ENCODE results near the gene NUDC. TPM values are rescaled to one million over a fixed set of nuclear protein-coding genes. Genes with fewer than 3 reads are reported as not detected.

NUDC gene
- total RNA-seq, 4 donors from 2014 or later: 44.1 to 80.2 (median 55.9) TPM

DNA sequence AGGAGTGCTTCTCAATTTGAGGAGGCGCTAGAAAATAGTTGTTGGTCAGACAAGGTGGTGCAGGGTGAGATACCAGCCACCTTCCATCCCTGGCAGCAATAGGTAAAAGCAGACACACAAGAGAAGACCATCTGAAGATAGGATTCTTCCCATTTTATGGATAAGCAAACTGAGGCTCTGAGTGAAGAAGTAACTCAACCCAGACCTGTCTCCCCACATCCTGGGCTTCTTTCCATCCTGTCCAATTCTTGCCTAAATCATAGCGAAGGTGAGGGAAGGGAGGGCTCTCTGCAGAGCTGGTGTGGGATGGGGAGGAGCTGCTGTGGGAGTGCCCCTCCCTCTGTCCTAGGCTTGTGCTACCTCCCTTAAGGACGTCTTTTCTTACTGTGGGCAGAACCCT lies 50.0 kb downstream of the NUDC start:
- Histone ChIP-seq H3K4me3 (replicated peaks in 1 of 3) (no peak overlapping the region), H3K27me3 (no peaks in the 10 kb centered on the region), H3K4me1 (no peaks in the 10 kb centered on the region), H3K9me3 (no peaks in the 10 kb centered on the region), H3K27ac (no peak overlapping the region), H3K36me3 (no peaks in the 10 kb centered on the region)
- TF ChIP-seq POLR2A (IDR thresholded peaks at IDR 0.05): no peak
- TF ChIP-seq, protein P1, sequence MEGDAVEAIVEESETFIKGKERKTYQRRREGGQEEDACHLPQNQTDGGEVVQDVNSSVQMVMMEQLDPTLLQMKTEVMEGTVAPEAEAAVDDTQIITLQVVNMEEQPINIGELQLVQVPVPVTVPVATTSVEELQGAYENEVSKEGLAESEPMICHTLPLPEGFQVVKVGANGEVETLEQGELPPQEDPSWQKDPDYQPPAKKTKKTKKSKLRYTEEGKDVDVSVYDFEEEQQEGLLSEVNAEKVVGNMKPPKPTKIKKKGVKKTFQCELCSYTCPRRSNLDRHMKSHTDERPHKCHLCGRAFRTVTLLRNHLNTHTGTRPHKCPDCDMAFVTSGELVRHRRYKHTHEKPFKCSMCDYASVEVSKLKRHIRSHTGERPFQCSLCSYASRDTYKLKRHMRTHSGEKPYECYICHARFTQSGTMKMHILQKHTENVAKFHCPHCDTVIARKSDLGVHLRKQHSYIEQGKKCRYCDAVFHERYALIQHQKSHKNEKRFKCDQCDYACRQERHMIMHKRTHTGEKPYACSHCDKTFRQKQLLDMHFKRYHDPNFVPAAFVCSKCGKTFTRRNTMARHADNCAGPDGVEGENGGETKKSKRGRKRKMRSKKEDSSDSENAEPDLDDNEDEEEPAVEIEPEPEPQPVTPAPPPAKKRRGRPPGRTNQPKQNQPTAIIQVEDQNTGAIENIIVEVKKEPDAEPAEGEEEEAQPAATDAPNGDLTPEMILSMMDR (IDR thresholded peaks at IDR 0.05): no peak
- no peak for DNase-seq
- intact Hi-C loops (cut with DNase I): no loop called here
- 77 to 100% methylated on average over 3 of the region's 3 CpGs for WGBS, 2 donors

DNA sequence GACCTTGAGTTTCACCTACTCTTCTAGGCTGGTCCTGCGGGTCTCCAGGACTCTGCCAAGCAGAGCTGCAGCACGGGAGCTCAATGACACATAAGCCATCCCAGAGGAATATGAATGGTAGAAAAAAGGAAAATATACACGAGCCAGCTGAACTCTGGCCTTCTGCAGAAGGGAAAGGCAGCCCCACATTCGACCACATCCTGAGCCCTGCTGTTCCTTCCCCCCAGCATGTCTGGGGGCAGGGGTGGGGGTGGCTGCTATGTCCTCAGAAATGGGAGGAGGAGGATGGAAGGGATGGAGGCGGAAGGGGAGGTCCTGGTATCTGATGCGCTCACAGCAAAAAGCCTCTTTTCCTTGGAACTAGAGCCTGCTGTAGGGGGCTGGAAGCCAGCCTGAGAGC lies 50.8 kb downstream of the NUDC start:
- 41 to 47% methylated on average over 6 of the region's 6 CpGs for whole genome bisulfite sequencing, 2 donors
- H3K4me3 ChIP-seq (replicated peaks in 1 of 3): no peak overlapping the region
- intact Hi-C loops (cut with DNase I): no loop called here

DNA sequence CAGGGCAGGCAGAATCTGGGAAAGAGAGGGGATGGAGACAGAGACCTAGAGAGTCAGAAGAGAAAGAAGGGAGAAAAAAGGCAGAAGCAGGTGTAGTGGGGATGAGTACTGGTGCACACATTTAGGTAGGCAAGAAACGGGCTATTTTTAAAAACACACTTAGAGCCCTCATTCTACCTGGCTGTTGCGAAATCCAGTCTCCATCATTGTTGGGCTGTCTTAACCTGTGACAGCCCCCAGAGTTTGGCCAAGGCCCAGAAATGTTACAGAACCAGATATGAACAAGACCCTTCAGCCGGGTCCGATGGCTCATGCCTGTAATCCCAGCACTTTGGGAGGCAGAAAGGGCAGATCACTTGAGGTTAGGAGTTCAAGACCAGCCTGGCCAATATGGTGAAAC lies 51.3 kb downstream of the NUDC start:
- TF ChIP-seq, protein P1 (IDR thresholded peaks at IDR 0.05): no peak
- Histone ChIP-seq H3K9me3 (no peaks in the 10 kb centered on the region), H3K36me3 (no peaks in the 10 kb centered on the region), H3K4me1 (no peaks in the 10 kb centered on the region), H3K4me3 (replicated peaks in 1 of 3) (no peak overlapping the region), H3K27me3 (no peaks in the 10 kb centered on the region), H3K27ac (no peak overlapping the region)
- intact Hi-C loops (cut with DNase I): no loop called here
- DNase-seq: no peak
- WGBS, 2 donors: 81 to 92% methylated on average over 4 of the region's 4 CpGs

More for the DNA sequence above, 50.8 kb downstream of the NUDC start:
- H3K4me1 ChIP-seq: no peaks in the 10 kb centered on the region
- DNase-seq: no peak
- no peaks in the 10 kb centered on the region for H3K36me3 ChIP-seq
- TF ChIP-seq, protein P1 (IDR thresholded peaks at IDR 0.05): no peak
- TF ChIP-seq POLR2A (IDR thresholded peaks at IDR 0.05): no peak
- no peaks in the 10 kb centered on the region for H3K27me3 ChIP-seq
- H3K9me3 ChIP-seq: no peaks in the 10 kb centered on the region
- no peak overlapping the region for H3K27ac ChIP-seq

DNA sequence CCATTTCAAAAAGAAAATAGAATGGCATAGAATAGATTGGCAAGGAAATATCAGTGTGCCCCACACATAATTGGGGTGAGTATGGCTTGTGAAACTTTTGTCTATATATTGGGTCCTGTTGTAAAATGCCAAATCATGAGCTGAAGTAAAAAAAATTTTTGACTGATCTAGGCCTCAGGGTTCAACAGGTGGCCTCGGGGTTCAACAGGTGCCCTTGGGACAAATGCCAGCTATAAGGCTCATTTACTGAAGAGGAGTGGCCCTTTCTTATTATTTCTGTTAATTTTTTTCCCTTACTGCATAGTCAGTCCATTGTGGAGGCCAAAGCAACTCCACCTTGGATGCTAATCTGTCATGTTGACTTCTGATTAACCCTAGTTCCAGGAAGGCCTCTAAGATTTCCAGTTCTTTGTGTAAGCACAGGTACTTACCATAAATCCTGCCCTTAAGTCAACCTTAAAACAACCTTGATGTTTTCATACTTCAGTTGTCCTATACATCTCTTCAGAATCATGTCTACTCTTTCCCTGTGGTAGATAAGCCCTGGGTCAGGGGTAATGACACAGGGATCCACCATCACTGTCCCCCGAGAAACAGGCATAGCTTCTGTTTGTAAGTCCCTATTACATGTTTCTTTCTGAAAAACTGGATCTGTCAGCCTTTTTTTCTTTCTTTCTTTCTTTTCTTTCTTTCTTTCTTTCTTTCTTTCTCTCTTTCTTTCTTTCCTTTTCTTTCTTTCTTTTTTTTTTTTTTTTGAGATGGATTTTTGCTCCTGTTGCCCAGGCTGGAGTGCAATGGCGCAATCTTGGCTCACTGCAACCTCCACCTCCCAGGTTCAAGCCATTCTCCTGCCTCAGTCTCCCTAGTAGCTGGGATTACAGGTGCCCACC lies 55.3 kb downstream of the NUDC start:
- Histone ChIP-seq H3K27ac (no peak overlapping the region), H3K4me3 (replicated peaks in 1 of 3) (no peak overlapping the region), H3K27me3 (no peaks in the 10 kb centered on the region), H3K9me3 (no peaks in the 10 kb centered on the region), H3K4me1 (no peaks in the 10 kb centered on the region), H3K36me3 (no peaks in the 10 kb centered on the region)
- no peak for DNase-seq
- intact Hi-C loops (cut with DNase I): no loop called here
- no peak for TF ChIP-seq POLR2A (IDR thresholded peaks at IDR 0.05)
- TF ChIP-seq, protein P1 (IDR thresholded peaks at IDR 0.05): no peak
- WGBS, 2 donors: 87 to 94% methylated on average over 3 of the region's 3 CpGs

DNA sequence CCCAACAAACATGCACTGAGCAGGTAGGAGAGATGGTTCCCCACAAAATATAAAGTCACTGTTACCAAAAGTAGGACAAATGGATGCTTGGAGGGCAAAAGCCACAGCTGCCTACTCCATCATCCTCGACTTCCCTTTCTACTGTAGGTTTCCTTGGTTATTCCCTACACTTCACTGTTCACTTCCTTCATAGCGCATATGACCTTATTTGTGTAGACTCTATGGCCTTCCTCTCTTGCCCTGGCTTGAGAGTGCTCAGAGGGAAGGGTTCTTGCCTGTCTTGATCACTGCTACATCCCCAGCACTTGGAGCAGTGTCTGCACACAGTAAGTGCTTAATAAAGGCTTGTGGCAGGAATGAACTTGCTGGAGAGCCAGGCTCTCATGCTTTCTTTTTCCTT lies 57.4 kb downstream of the NUDC start:
- intact Hi-C loops (cut with DNase I): no loop called here
- Histone ChIP-seq H3K4me3 (replicated peaks in 1 of 3) (no peak overlapping the region), H3K27ac (no peak overlapping the region), H3K27me3 (no peaks in the 10 kb centered on the region), H3K36me3 (no peaks in the 10 kb centered on the region), H3K4me1 (no peaks in the 10 kb centered on the region), H3K9me3 (no peaks in the 10 kb centered on the region)
- no peak for DNase-seq
- 75 to 88% methylated on average over 2 of the region's 2 CpGs for WGBS, 2 donors
- TF ChIP-seq POLR2A (IDR thresholded peaks at IDR 0.05): no peak
- TF ChIP-seq, protein P1 (IDR thresholded peaks at IDR 0.05): no peak
